ENCODE results near the gene PRSS2.
"Not testable (repeated sequence)": the region's sequence is repeated elsewhere in the genome, so short reads cannot be mapped to it uniquely, and the experiment has no call there.

PRSS2 gene

GRCh38 chr7:142759433-142759832 lies 11.3 kb upstream of the PRSS2 start:
- no peak for DNase-seq (ENCODE audit: low read depth in 2 of 2)

- no peak for DNase-seq (ENCODE audit: low read depth in 2 of 2)
These were observed 10.6 kb upstream of the PRSS2 start for GRCh38 chr7:142760071-142760642.

- DNase-seq (ENCODE audit: low read depth in 2 of 2), result not testable (repeated sequence)
These were observed 9.2 kb upstream of the PRSS2 start for GRCh38 chr7:142761606-142762005.

GRCh38 chr7:142762104-142762503 lies 8.7 kb upstream of the PRSS2 start:
- DNase-seq (ENCODE audit: low read depth in 2 of 2), result no peak

- DNase-seq (ENCODE audit: low read depth in 2 of 2), result no peak
These were observed 3.3 kb upstream of the PRSS2 start for GRCh38 chr7:142767451-142767850.

- no peak for DNase-seq (ENCODE audit: low read depth in 2 of 2)
These were observed 2.9 kb upstream of the PRSS2 start for GRCh38 chr7:142767861-142768260.

- DNase-seq (ENCODE audit: low read depth in 2 of 2), result not testable (repeated sequence)
These were observed 1.9 kb upstream of the PRSS2 start for GRCh38 chr7:142768885-142769284.

GRCh38 chr7:142771353-142771723 lies 568 bp downstream of the PRSS2 start:
- no peak for DNase-seq (ENCODE audit: low read depth in 2 of 2)

GRCh38 chr7:142772051-142772450 lies 1.3 kb downstream of the PRSS2 start:
- no peak for DNase-seq (ENCODE audit: low read depth in 2 of 2)

GRCh38 chr7:142772673-142773072 lies 1.9 kb downstream of the PRSS2 start:
- DNase-seq (ENCODE audit: low read depth in 2 of 2), result no peak

GRCh38 chr7:142773230-142773629 lies 2.5 kb downstream of the PRSS2 start:
- DNase-seq (ENCODE audit: low read depth in 2 of 2), result no peak

- DNase-seq (ENCODE audit: low read depth in 2 of 2), result no peak
These were observed 3.4 kb downstream of the PRSS2 start for GRCh38 chr7:142773937-142774744.

- no peak for DNase-seq (ENCODE audit: low read depth in 2 of 2)
These were observed 4.1 kb downstream of the PRSS2 start for GRCh38 chr7:142774826-142775225.

- not testable (repeated sequence) for DNase-seq (ENCODE audit: low read depth in 2 of 2)
These were observed 4.8 kb downstream of the PRSS2 start for GRCh38 chr7:142775351-142776115.

- DNase-seq (ENCODE audit: low read depth in 2 of 2), result no peak
These were observed 5.6 kb downstream of the PRSS2 start for GRCh38 chr7:142776206-142776844.

- not testable (repeated sequence) for DNase-seq (ENCODE audit: low read depth in 2 of 2)
These were observed 6.1 kb downstream of the PRSS2 start for GRCh38 chr7:142776845-142777225.

GRCh38 chr7:142777318-142777717 lies 6.5 kb downstream of the PRSS2 start:
- no peak for DNase-seq (ENCODE audit: low read depth in 2 of 2)

- DNase-seq (ENCODE audit: low read depth in 2 of 2), result peak; percentile 55 to 68
These were observed 12.4 kb downstream of the PRSS2 start for GRCh38 chr7:142782922-142783900.

- no peak for DNase-seq (ENCODE audit: low read depth in 2 of 2)
These were observed 13.3 kb downstream of the PRSS2 start for GRCh38 chr7:142784096-142784495.

GRCh38 chr7:142784716-142785115 lies 13.9 kb downstream of the PRSS2 start:
- no peak for DNase-seq (ENCODE audit: low read depth in 2 of 2)

GRCh38 chr7:142785841-142786250 lies 15.1 kb downstream of the PRSS2 start:
- DNase-seq (ENCODE audit: low read depth in 2 of 2), result peak in 1 of 2 donors; percentile 66
